GM19397 (cell line): ENCODE measurements around the gene GJD3.

Source experiments
- ATAC-seq: cut with Tn5 transposase; IDR thresholded peaks from one replicate; pipeline ENCODE4 v1.9.1; 2021; ENCODE audit warnings: mild to moderate bottlenecking, moderate library complexity; ENCODE audit not compliant: unreplicated experiment

Gene GJD3

GRCh38 chr17:40354221-40355122 is 10.1 kb downstream of the GJD3 start:
- ATAC-seq = no peak

- ATAC-seq = no peak
Measured at GRCh38 chr17:40352779-40353394, 11.7 kb downstream of the GJD3 start.

- ATAC-seq = no peak
Measured at GRCh38 chr17:40352237-40352778, 12.2 kb downstream of the GJD3 start.

GRCh38 chr17:40351359-40352236 is 12.9 kb downstream of the GJD3 start:
- ATAC-seq = no peak

GRCh38 chr17:40350689-40351358 is 13.7 kb downstream of the GJD3 start:
- ATAC-seq = no peak

- no peak for ATAC-seq
Measured at GRCh38 chr17:40349895-40350688, 14.4 kb downstream of the GJD3 start.

GRCh38 chr17:40349477-40349894 is 15.1 kb downstream of the GJD3 start:
- no peak for ATAC-seq

- ATAC-seq = no peak
Measured at GRCh38 chr17:40348562-40349476, 15.7 kb downstream of the GJD3 start.

- ATAC-seq = no peak
Measured at GRCh38 chr17:40348136-40348504, 16.4 kb downstream of the GJD3 start.

GRCh38 chr17:40347319-40348135 is 17.0 kb downstream of the GJD3 start:
- ATAC-seq = no peak

GRCh38 chr17:40346765-40347158 is 17.8 kb downstream of the GJD3 start:
- no peak for ATAC-seq

- ATAC-seq = no peak
Measured at GRCh38 chr17:40345994-40346764, 18.4 kb downstream of the GJD3 start.

- ATAC-seq = no peak
Measured at GRCh38 chr17:40345161-40345993, 19.2 kb downstream of the GJD3 start.

- ATAC-seq = no peak
Measured at GRCh38 chr17:40344421-40345160, 19.9 kb downstream of the GJD3 start.
